H1 (cell line): Measurements from ENCODE around the gene TMBIM1. TPM values are rescaled to one million over a fixed set of nuclear protein-coding genes. Genes with fewer than 3 reads are reported as not detected.

ENCODE experiments used
- CTCF ChIA-PET: fragments of 300-600 bp; sonication (Branson Sonifier 250); formaldehyde crosslinking; loops from one replicate; lab custom pipeline; 2021; ENCODE audit not compliant: partially characterized antibody; lab: Charles Lee
- POLR2A ChIA-PET: fragments of 300-600 bp; sonication (Branson Sonifier 250); formaldehyde crosslinking; loops from one replicate; lab custom pipeline; 2021; ENCODE audit warnings: inconsistent platforms; ENCODE audit not compliant: partially characterized antibody; lab: Charles Lee
- DNase-seq, 2 experiments: peaks; one replicate each; pipeline versions ENCODE4 v3.0.0 to v3.0.0-alpha.2; 2010 to 2022; ENCODE audit warnings: low spot score in 2 of 2, low read depth in 1 of 2, mixed read lengths in 1 of 2
- FAIRE-seq: peaks from 2 replicates; lab custom pipeline; 2011; peaks lifted over from hg19 to GRCh38; lab: Jason Lieb, UNC
- H2AFZ ChIP-seq: 2 replicates; pipeline ENCODE4 v1.8.1; 2012; ENCODE audit warnings: low read length, inconsistent platforms
- H2AK5ac ChIP-seq: 2 replicates; pipeline ENCODE4 v1.6.1; 2013; ENCODE audit warnings: low read depth, low read length
- H2BK120ac ChIP-seq: replicated peaks from 2 replicates; pipeline ENCODE3; 2013; ENCODE audit warnings: low read depth, low read length, inconsistent platforms
- H2BK12ac ChIP-seq: 2 replicates; pipeline ENCODE4 v1.6.1; 2013; ENCODE audit warnings: low read depth, low read length
- H2BK15ac ChIP-seq: 2 replicates; pipeline ENCODE4 v1.6.1; 2013; ENCODE audit warnings: low read length
- H2BK20ac ChIP-seq: 2 replicates; pipeline ENCODE4 v1.6.1; 2013; ENCODE audit warnings: low read length
- H2BK5ac ChIP-seq: 2 replicates; pipeline ENCODE4 v1.6.1; 2013; ENCODE audit warnings: low read depth, low read length
- H3K14ac ChIP-seq: 2 replicates; pipeline ENCODE4 v1.6.1; 2013; ENCODE audit warnings: inconsistent platforms; ENCODE audit not compliant: insufficient read length
- H3K18ac ChIP-seq: 2 replicates; pipeline ENCODE4 v1.6.1; 2013; ENCODE audit warnings: low read length; ENCODE audit errors: extremely low read depth
- H3K23ac ChIP-seq: 2 replicates; pipeline ENCODE4 v1.6.1; 2013; ENCODE audit warnings: inconsistent platforms; ENCODE audit not compliant: insufficient read length
- H3K23me2 ChIP-seq: 2 replicates; pipeline ENCODE4 v1.6.1; 2013; ENCODE audit warnings: low read depth, low read length
- H3K27ac ChIP-seq: 2 replicates; pipeline ENCODE4 v1.6.1; 2011; ENCODE audit warnings: low read depth, low read length, inconsistent platforms
- H3K27me3 ChIP-seq, 4 experiments: replicated peaks in 1 of 4; 1 replicate in 1 of 4; 2 replicates in 3 of 4; pipeline versions ENCODE4 v1.6.1 to v1.8.1; 2011 to 2013; ENCODE audit warnings: low read length in 3 of 4, mild to moderate bottlenecking in 3 of 4, inconsistent platforms in 2 of 4, mixed read lengths in 2 of 4, moderate library complexity in 1 of 4; ENCODE audit not compliant: control insufficient read depth in 3 of 4, insufficient read depth in 3 of 4; ENCODE audit errors: extremely low read depth in 1 of 4
- H3K36me3 ChIP-seq, 4 experiments: 2 replicates each; pipeline versions ENCODE4 v1.6.1 to v1.8.1; 2011 to 2013; ENCODE audit warnings: mild to moderate bottlenecking in 4 of 4, low read length in 3 of 4, moderate library complexity in 2 of 4, control low read depth in 1 of 4, inconsistent platforms in 1 of 4; ENCODE audit not compliant: insufficient read depth in 4 of 4, control insufficient read depth in 2 of 4
- H3K4ac ChIP-seq: replicated peaks from 2 replicates; pipeline ENCODE3; 2013; ENCODE audit warnings: low read length, low read depth, mixed read lengths, inconsistent platforms; ENCODE audit not compliant: insufficient read length
- H3K4me1 ChIP-seq, 4 experiments: replicated peaks in 1 of 4; 1 replicate in 1 of 4; 2 replicates in 3 of 4; pipeline versions ENCODE4 v1.6.1 to v1.8.1; 2011 to 2013; ENCODE audit warnings: low read length in 3 of 4, inconsistent platforms in 2 of 4, mixed read lengths in 1 of 4; ENCODE audit not compliant: insufficient read depth in 4 of 4, control insufficient read depth in 3 of 4
- H3K4me2 ChIP-seq, 2 experiments: 2 replicates each; pipeline versions ENCODE4 v1.6.1 to v1.8.1; 2011 to 2013; ENCODE audit warnings: low read depth in 2 of 2, low read length in 2 of 2, control low read depth in 1 of 2, inconsistent platforms in 1 of 2, mild to moderate bottlenecking in 1 of 2; ENCODE audit not compliant: insufficient read depth in 1 of 2
- H3K4me3 ChIP-seq, 4 experiments: fragments of 200-600, 300-600 bp in 1 of 4; sonication (generic), shearing (Covaris generic), sonication (Bioruptor Twin) in 1 of 4; 2 replicates each; pipeline versions ENCODE4 v1.5.1 to v1.8.1; 2011 to 2016; ENCODE audit warnings: low read length in 4 of 4, low read depth in 3 of 4, control low read depth in 2 of 4, inconsistent platforms in 2 of 4, mild to moderate bottlenecking in 2 of 4, mixed read lengths in 1 of 4, moderate library complexity in 1 of 4; ENCODE audit not compliant: insufficient read depth in 2 of 4; ENCODE audit errors: extremely low read depth in 1 of 4
- H3K56ac ChIP-seq: replicated peaks from 2 replicates; pipeline ENCODE3; 2013; ENCODE audit warnings: low read depth, mild to moderate bottlenecking, mixed read lengths, low read length, inconsistent platforms; ENCODE audit not compliant: insufficient read length
- H3K79me1 ChIP-seq: 2 replicates; pipeline ENCODE4 v1.6.1; 2013; ENCODE audit warnings: low read depth, low read length, control low read depth
- H3K79me2 ChIP-seq, 2 experiments: 2 replicates each; pipeline versions ENCODE4 v1.6.1 to v1.8.1; 2012 to 2013; ENCODE audit warnings: low read length in 2 of 2, mild to moderate bottlenecking in 2 of 2, inconsistent platforms in 1 of 2; ENCODE audit not compliant: insufficient read depth in 2 of 2, control insufficient read depth in 1 of 2
- H3K9ac ChIP-seq, 4 experiments: replicated peaks in 1 of 4; 1 replicate in 1 of 4; 2 replicates in 3 of 4; pipeline versions ENCODE4 v1.6.1 to v1.8.1; 2011 to 2013; ENCODE audit warnings: low read depth in 3 of 4, low read length in 3 of 4, control low read depth in 2 of 4, mild to moderate bottlenecking in 2 of 4, moderate library complexity in 2 of 4, inconsistent platforms in 1 of 4; ENCODE audit errors: extremely low read depth in 1 of 4
- H3K9me3 ChIP-seq, 2 experiments: 2 replicates each; pipeline versions ENCODE4 v1.6.1 to v1.8.1; 2012 to 2013; ENCODE audit warnings: mild to moderate bottlenecking in 2 of 2, moderate library complexity in 2 of 2, control low read depth in 1 of 2, inconsistent platforms in 1 of 2, low read depth in 1 of 2, low read length in 1 of 2, mixed read lengths in 1 of 2; ENCODE audit not compliant: insufficient read depth in 2 of 2
- H4K20me1 ChIP-seq, 2 experiments: replicated peaks in 1 of 2; 2 replicates each; pipeline versions ENCODE3 to v1.8.1; 2011 to 2013; ENCODE audit warnings: inconsistent platforms in 2 of 2, low read length in 2 of 2, mild to moderate bottlenecking in 1 of 2; ENCODE audit not compliant: insufficient read depth in 2 of 2, control insufficient read depth in 1 of 2
- H4K5ac ChIP-seq: 2 replicates; pipeline ENCODE4 v1.6.1; 2013; ENCODE audit warnings: low read length, low read depth, mixed read lengths, inconsistent platforms; ENCODE audit not compliant: insufficient read length
- H4K8ac ChIP-seq: 2 replicates; pipeline ENCODE4 v1.8.0; 2013; ENCODE audit warnings: mild to moderate bottlenecking, moderate library complexity, low read length, inconsistent platforms; ENCODE audit not compliant: insufficient read depth; ENCODE audit errors: extremely low read depth
- H4K91ac ChIP-seq: replicated peaks from 2 replicates; pipeline ENCODE3; 2013; ENCODE audit warnings: low read length, mixed read lengths, inconsistent platforms; ENCODE audit not compliant: insufficient read length
- BCL11A ChIP-seq, 2 experiments: IDR thresholded peaks; one replicate each; pipeline ENCODE4 v1.6.1; 2011; ENCODE audit warnings: low read depth in 2 of 2, low read length in 2 of 2, mild to moderate bottlenecking in 2 of 2
- CBX5 ChIP-seq: fragments of 300-800, 300-1000 bp; sonication (generic); IDR thresholded peaks from 2 replicates; pipeline ENCODE4 v1.7.1; 2016; ENCODE audit warnings: antibody characterized with exemption, low read length, low read depth
- EZH2 ChIP-seq: fragments of 200-600 bp; sonication (generic); IDR thresholded peaks from 2 replicates; pipeline ENCODE4 v1.7.1; 2012; ENCODE audit warnings: low read depth, mild to moderate bottlenecking, moderate library complexity, low read length, inconsistent platforms; ENCODE audit not compliant: severe bottlenecking
- KDM4A ChIP-seq: IDR thresholded peaks from one replicate; pipeline ENCODE4 v1.7.1; 2012; ENCODE audit warnings: low read depth, mild to moderate bottlenecking, moderate library complexity, low read length, inconsistent platforms; ENCODE audit not compliant: severe bottlenecking
- MAX ChIP-seq: IDR thresholded peaks from 2 replicates; pipeline ENCODE4 v1.6.1; 2012; ENCODE audit warnings: inconsistent platforms
- NRF1 ChIP-seq: IDR thresholded peaks from 2 replicates; pipeline ENCODE4 v1.6.1; 2011; ENCODE audit warnings: mild to moderate bottlenecking, low read depth, low read length, improper control_type of control experiment
- POLR2A ChIP-seq, 2 experiments: IDR thresholded peaks; 1 replicate in 1 of 2; 2 replicates in 1 of 2; pipeline ENCODE4 v1.6.1; 2011; ENCODE audit warnings: low read depth in 2 of 2, low read length in 2 of 2, mild to moderate bottlenecking in 2 of 2; ENCODE audit errors: control extremely low read depth in 1 of 2
- POLR2AphosphoS5 ChIP-seq: IDR thresholded peaks from 2 replicates; pipeline ENCODE4 v1.6.1; 2011; ENCODE audit warnings: low read depth, low read length
- RAD21 ChIP-seq, 2 experiments: IDR thresholded peaks in 1 of 2; conservative IDR thresholded peaks in 1 of 2; 2 replicates each; pipeline ENCODE4 v1.6.1; 2011; ENCODE audit warnings: low read depth in 2 of 2, low read length in 2 of 2, improper control_type of control experiment in 1 of 2, inconsistent platforms in 1 of 2, mild to moderate bottlenecking in 1 of 2, moderate library complexity in 1 of 2
- RBBP5 ChIP-seq: IDR thresholded peaks from 2 replicates; pipeline ENCODE4 v1.7.1; 2012; ENCODE audit warnings: low read depth, mild to moderate bottlenecking, inconsistent platforms, low read length, moderate library complexity, borderline replicate concordance
- SP1 ChIP-seq: IDR thresholded peaks from 2 replicates; pipeline ENCODE4 v1.6.1; 2011; ENCODE audit warnings: low read depth, low read length
- SP2 ChIP-seq: IDR thresholded peaks from 2 replicates; pipeline ENCODE4 v1.6.1; 2012; ENCODE audit warnings: mild to moderate bottlenecking, low read length, inconsistent platforms
- TAF1 ChIP-seq: IDR thresholded peaks from 2 replicates; pipeline ENCODE4 v1.6.1; 2011; ENCODE audit warnings: mild to moderate bottlenecking, low read depth, low read length
- WGBS, 2 experiments: shearing (Covaris generic) in 1 of 2; methylation state at CpG; one replicate each; pipeline versions ENCODE4 v1.1.6 to v1.1.7; 2013 to 2015; ENCODE audit warnings: low lambda C conversion rate in 2 of 2, mixed read lengths in 2 of 2, inconsistent platforms in 1 of 2, low coverage in 1 of 2, missing lambda C conversion rate in 1 of 2; ENCODE audit not compliant: insufficient replicate concordance in 2 of 2, insufficient coverage in 1 of 2, insufficient read length in 1 of 2; ENCODE audit errors: extremely low coverage in 1 of 2, missing lambda C conversion rate in 1 of 2; 5-methylcytosine and 5-hydroxymethylcytosine counted together
- polyA plus RNA-seq, 7 experiments: library from polyadenylated mRNA; depleted of rRNA in 3 of 7; stranded (reverse) in 5 of 7; unstranded in 2 of 7; fragments of >200 nt in 5 of 7; fragments of 200-250 nt in 2 of 7; gene quantifications; 1 replicate in 5 of 7; 2 replicates in 1 of 7; 4 replicates in 1 of 7; pipeline versions ENCODE4 v1.2.1 to v1.2.3, GENCODE V29; 2011 to 2013; ENCODE audit warnings: missing spikeins in 2 of 7, mixed read lengths in 2 of 7
- total RNA-seq: library from RNA; stranded (reverse); fragmentation: NEBNext Ultra II Directional; extraction: Animal tissue kit (Norgen Biotek cat#: 25700); gene quantifications from 2 replicates; pipeline ENCODE4 v1.2.1, GENCODE V29; 2021

Gene TMBIM1
- total and polyA plus RNA-seq, 2 of the 8 experiments (the other 6 are each of a cell fraction or from before 2014, with no cell fraction given), result 22.1 to 36.8 TPM

GRCh38 chr2:218317835-218318234 lies 25.5 kb upstream of the TMBIM1 start:
- Histone ChIP-seq H3K18ac (no peak overlapping the region), H3K27ac (no peak overlapping the region), H3K4me3 (no peak overlapping the region), H2BK15ac (no peak overlapping the region), H2AK5ac (no peak overlapping the region), H3K36me3 (no peaks in the 10 kb centered on the region), H3K79me1 (no peaks in the 10 kb centered on the region), H3K14ac (no peak overlapping the region), H3K23me2 (peaks cover 3% of the 10 kb centered on the region; the same call in 1 of the 2 replicates), H3K23ac (no peak overlapping the region), H4K8ac (no peak overlapping the region), H3K4me1 (peaks cover 3 to 7% (median 4%) of the 10 kb centered on the region in 4 experiments), H3K9me3 (no peaks in the 10 kb centered on the region), H3K79me2 (no peaks in the 10 kb centered on the region), H3K56ac (no peak overlapping the region), H4K5ac (no peak overlapping the region), H3K4ac (no peak overlapping the region), H3K9ac (no peak overlapping the region), H3K4me2 (no peak overlapping the region), H2BK20ac (no peak overlapping the region), H2BK5ac (no peak overlapping the region), H3K27me3 (no peaks in the 10 kb centered on the region), H4K91ac (no peak overlapping the region), H2AFZ (no peak overlapping the region), H4K20me1 (no peaks in the 10 kb centered on the region), H2BK120ac (no peak overlapping the region), H2BK12ac (no peak overlapping the region)
- DNase-seq (no peak), FAIRE-seq (no peak)
- CTCF ChIA-PET, result interaction anchor here (0.5 to 4.0 kb wide), 5 partner anchors 9 to 44 kb away, joined by 3 to 21 read pairs (median 4); partner anchors contain the start of gene CATIP
- POLR2A ChIA-PET, result interaction anchor here (0.9 to 1.0 kb wide), 2 partner anchors 13 to 88 kb away, joined by 3 read pairs; no protein-coding TSS in a partner anchor
- WGBS, 2 experiments, result 82% methylated on average over 4 of the region's 4 CpGs; no CpG with 5 or more reads in 1 of the 2 experiments
- TF ChIP-seq EZH2 (no peak), SP2 (no peak), POLR2A (IDR thresholded peaks at IDR 0.05; ENCODE audit: control extremely low read depth in 1 of 2, low read depth in 2 of 2, low read length in 2 of 2) (no peak), CBX5 (no peak), BCL11A (IDR thresholded peaks at IDR 0.05; ENCODE audit: low read depth in 2 of 2, low read length in 2 of 2) (no peak), POLR2AphosphoS5 (no peak), TAF1 (no peak), RAD21 (IDR thresholded peaks at IDR 0.05 in 1 of 2, conservative IDR thresholded peaks at IDR 0.05 in 1 of 2; ENCODE audit: low read depth in 2 of 2, low read length in 2 of 2) (no peak), KDM4A (no peak), SP1 (no peak), RBBP5 (no peak), MAX (no peak), NRF1 (no peak)
